ENCODE results near the gene ZNF443.

Gene ZNF443

DNA sequence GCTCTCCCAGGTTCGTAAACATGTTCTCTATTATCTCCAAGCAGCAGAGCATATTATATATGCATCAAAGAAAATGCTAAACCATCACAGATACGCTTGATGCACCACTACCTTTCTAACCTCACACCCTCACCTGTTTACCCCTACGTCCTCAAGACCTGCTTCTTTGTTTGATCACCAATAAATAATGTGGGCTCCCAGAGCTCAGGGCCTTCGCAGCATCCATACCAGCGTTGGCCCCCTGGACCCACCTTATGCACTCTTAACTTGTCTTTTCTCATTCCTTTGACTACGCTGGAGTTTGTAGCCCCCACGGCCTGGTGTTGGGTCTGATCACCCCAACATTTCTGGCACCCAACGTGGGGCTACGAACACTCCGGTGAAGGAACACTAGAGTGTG, 10.0 kb upstream of the ZNF443 start:
- TF ChIP-seq, protein P1, sequence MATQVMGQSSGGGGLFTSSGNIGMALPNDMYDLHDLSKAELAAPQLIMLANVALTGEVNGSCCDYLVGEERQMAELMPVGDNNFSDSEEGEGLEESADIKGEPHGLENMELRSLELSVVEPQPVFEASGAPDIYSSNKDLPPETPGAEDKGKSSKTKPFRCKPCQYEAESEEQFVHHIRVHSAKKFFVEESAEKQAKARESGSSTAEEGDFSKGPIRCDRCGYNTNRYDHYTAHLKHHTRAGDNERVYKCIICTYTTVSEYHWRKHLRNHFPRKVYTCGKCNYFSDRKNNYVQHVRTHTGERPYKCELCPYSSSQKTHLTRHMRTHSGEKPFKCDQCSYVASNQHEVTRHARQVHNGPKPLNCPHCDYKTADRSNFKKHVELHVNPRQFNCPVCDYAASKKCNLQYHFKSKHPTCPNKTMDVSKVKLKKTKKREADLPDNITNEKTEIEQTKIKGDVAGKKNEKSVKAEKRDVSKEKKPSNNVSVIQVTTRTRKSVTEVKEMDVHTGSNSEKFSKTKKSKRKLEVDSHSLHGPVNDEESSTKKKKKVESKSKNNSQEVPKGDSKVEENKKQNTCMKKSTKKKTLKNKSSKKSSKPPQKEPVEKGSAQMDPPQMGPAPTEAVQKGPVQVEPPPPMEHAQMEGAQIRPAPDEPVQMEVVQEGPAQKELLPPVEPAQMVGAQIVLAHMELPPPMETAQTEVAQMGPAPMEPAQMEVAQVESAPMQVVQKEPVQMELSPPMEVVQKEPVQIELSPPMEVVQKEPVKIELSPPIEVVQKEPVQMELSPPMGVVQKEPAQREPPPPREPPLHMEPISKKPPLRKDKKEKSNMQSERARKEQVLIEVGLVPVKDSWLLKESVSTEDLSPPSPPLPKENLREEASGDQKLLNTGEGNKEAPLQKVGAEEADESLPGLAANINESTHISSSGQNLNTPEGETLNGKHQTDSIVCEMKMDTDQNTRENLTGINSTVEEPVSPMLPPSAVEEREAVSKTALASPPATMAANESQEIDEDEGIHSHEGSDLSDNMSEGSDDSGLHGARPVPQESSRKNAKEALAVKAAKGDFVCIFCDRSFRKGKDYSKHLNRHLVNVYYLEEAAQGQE (IDR thresholded peaks at IDR 0.05; ENCODE audit: insufficient read depth in 1 of 2, low read depth in 2 of 2, low read length in 2 of 2) = no peak
- TF ChIP-seq POLR2AphosphoS5 (IDR thresholded peaks at IDR 0.05; ENCODE audit: low read depth, low read length) = no peak
- TF ChIP-seq TAF1 (IDR thresholded peaks at IDR 0.05; ENCODE audit: borderline replicate concordance, insufficient read depth, low read length) = no peak
- no peak for TF ChIP-seq SIN3A (IDR thresholded peaks at IDR 0.05; ENCODE audit: borderline replicate concordance, insufficient read depth, low read length)
- TF ChIP-seq FOXP2 (optimal IDR thresholded peaks at IDR 0.05; ENCODE audit: borderline replicate concordance, extremely low read depth, extremely low read length, insufficient read depth) = no peak

DNA sequence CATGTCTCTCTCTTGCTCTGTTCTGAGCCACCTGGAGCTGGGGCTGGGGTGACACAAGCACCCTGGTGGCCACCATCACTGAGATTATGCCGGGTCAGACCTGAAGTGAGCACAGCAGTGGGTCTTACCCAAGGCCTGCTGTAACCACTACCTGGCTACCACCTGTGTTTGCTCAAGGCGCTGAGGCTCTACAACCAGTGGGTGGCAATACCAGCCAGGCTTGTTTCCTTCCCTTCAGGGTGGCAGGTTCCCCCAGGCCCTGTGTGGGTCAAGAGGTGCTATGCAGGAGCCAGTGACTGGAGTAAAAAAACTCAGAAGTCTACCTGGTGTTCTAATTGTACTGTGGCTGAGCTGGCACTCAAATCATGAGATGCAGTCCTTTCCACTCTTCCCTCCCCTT, 8.0 kb upstream of the ZNF443 start:
- TF ChIP-seq FOXP2 (optimal IDR thresholded peaks at IDR 0.05; ENCODE audit: borderline replicate concordance, extremely low read depth, extremely low read length, insufficient read depth) (no peak), POLR2AphosphoS5 (IDR thresholded peaks at IDR 0.05; ENCODE audit: low read depth, low read length) (no peak)

DNA sequence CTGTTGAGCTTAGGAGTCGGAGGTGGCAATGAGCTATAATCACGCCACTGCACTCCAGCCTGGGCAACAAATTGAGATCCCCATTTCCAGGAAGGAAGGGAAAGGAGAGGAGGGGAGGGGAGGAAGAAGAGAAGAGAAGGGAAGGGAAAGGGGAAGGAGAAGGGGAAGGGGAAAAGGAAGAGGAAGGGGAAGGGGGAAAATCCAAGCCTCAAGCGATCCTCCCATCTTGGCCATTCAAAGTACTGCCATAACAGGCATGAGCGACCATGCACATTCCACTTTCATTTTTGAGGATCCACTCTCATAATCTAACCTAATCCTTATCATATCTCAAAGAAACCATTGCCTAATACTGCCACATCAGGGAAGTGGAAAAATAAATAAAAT, 14.9 kb downstream of the ZNF443 start:
- no peak for TF ChIP-seq SIN3A (IDR thresholded peaks at IDR 0.05; ENCODE audit: borderline replicate concordance, insufficient read depth, low read length)
- TF ChIP-seq, protein P1 (IDR thresholded peaks at IDR 0.05; ENCODE audit: insufficient read depth in 1 of 2, low read depth in 2 of 2, low read length in 2 of 2) = no peak

DNA sequence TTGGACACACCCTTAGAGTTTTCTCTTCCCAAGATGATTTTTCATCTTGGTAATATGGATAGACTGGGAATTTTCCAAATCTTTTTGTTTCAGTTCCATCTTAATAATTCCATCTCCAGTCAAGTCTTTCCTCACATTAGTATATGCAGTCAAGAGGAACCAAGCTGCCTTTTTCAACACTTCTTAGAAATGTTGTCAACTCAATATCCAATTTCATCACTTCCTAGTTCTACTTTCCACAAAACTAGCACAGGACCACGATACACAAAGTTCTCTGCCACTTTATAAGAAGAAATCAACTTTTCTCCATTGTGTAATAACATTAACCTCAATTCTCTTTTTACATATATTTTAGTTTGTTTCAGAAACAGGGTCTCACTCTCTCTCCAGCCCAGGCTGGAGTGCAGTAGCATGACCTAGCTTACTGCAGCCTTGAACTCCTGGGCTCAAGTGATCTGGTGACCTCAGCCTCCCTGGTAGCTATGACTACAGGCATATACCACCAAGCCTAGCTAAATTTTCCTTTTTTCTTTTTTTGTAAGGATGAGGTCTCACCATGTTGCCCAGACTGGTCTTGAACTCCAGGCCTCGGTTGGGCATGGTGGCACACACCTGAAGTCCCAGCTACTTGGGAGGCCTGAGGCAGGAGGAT, 15.5 kb downstream of the ZNF443 start:
- TF ChIP-seq, protein P1 (IDR thresholded peaks at IDR 0.05; ENCODE audit: insufficient read depth in 1 of 2, low read depth in 2 of 2, low read length in 2 of 2) = no peak
- TF ChIP-seq FOXP2 (optimal IDR thresholded peaks at IDR 0.05; ENCODE audit: borderline replicate concordance, extremely low read depth, extremely low read length, insufficient read depth) = no peak
- no peak for TF ChIP-seq POLR2AphosphoS5 (IDR thresholded peaks at IDR 0.05; ENCODE audit: low read depth, low read length)
- no peak for TF ChIP-seq SIN3A (IDR thresholded peaks at IDR 0.05; ENCODE audit: borderline replicate concordance, insufficient read depth, low read length)
- no peak for TF ChIP-seq TAF1 (IDR thresholded peaks at IDR 0.05; ENCODE audit: borderline replicate concordance, insufficient read depth, low read length)

DNA sequence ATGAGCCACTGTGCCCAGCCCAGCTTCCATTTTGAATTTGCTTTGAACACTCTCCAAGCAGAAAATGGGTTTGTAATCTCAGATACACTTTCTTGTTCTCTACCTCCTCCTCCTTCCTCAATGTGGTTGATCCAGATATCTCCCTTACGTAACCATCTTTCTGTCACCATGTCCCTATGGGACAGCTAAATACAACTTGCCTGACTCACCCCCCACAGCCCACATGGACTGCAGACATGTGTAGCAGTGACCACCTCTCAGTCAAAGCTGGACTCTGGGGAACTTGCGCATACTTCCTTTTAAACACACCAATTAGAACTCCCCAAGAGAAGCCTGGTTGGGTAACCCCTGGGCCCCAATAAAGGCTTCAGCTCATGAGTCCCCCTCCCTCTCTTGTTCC, 28.9 kb downstream of the ZNF443 start:
- TF ChIP-seq SIN3A (IDR thresholded peaks at IDR 0.05; ENCODE audit: borderline replicate concordance, insufficient read depth, low read length) (no peak), POLR2AphosphoS5 (IDR thresholded peaks at IDR 0.05; ENCODE audit: low read depth, low read length) (no peak), FOXP2 (optimal IDR thresholded peaks at IDR 0.05; ENCODE audit: borderline replicate concordance, extremely low read depth, extremely low read length, insufficient read depth) (no peak), TAF1 (IDR thresholded peaks at IDR 0.05; ENCODE audit: borderline replicate concordance, insufficient read depth, low read length) (no peak)
- TF ChIP-seq, protein P1 (IDR thresholded peaks at IDR 0.05; ENCODE audit: insufficient read depth in 1 of 2, low read depth in 2 of 2, low read length in 2 of 2) = no peak

Measured in PFSK-1 (cell line).